MM.1S (cell line): ENCODE data around the gene LDB1.

Source experiments
- CTCF ChIP-seq: fragments of 300-600 bp; sonication (generic); IDR thresholded peaks from 2 replicates; pipeline ENCODE4 v1.5.1; 2016; ENCODE audit warnings: antibody characterized with exemption, low read length, mixed read lengths
- EZH2 ChIP-seq: fragments of 300-600 bp; sonication (generic); optimal IDR thresholded peaks from 2 replicates; pipeline ENCODE3; 2017; ENCODE audit warnings: low read depth, mild to moderate bottlenecking, antibody characterized with exemption, low read length, mixed read lengths
- EZH2phosphoT487 ChIP-seq: fragments of 300-600 bp; sonication (generic); IDR thresholded peaks from 2 replicates; pipeline ENCODE4 v1.6.1; 2018; ENCODE audit warnings: antibody characterized with exemption, low read length

- TF ChIP-seq CTCF (no peak), EZH2 (no peak), EZH2phosphoT487 (no peak)
Measured at GRCh38 chr10:102132193-102132562, 12.0 kb upstream of the LDB1 start.
